HCT116 (cell line): Measurements from ENCODE around the gene KRT5. TPM values are rescaled to one million over a fixed set of nuclear protein-coding genes. Genes with fewer than 3 reads are reported as not detected.
"Not testable (repeated sequence)": the region's sequence is repeated elsewhere in the genome, so short reads cannot be mapped to it uniquely, and the experiment has no call there.

Experiments
- ATAC-seq: fragments of 200-7000 bp; cut with Tn5 transposase; 2 replicates; pipeline ENCODE4 v1.9.1; 2020; ENCODE audit warnings: mild to moderate bottlenecking, moderate library complexity
- BruUV-seq: library from RNA; stranded (reverse); fragments of 400-500 nt; replicated peaks from 2 replicates; lab custom pipeline; 2021; lab: Mats Ljungman, UMichigan
- CTCF ChIA-PET: fragments of 300-600 bp; sonication (Branson Sonifier 250); formaldehyde crosslinking; loops from one replicate; lab custom pipeline; 2021; ENCODE audit warnings: antibody characterized with exemption; lab: Charles Lee
- POLR2A ChIA-PET: fragments of 300-600, 350-600 bp; sonication (Branson Sonifier 250); formaldehyde crosslinking; loops from one replicate; lab custom pipeline; 2021; ENCODE audit warnings: antibody characterized with exemption; lab: Charles Lee
- RAD21 ChIA-PET, 2 experiments: fragments of 300-600 bp; sonication (Branson Sonifier 250); formaldehyde crosslinking; loops; one replicate each; lab custom pipeline; 2023; ENCODE audit warnings: low total read pairs in 2 of 2; ENCODE audit not compliant: uncharacterized antibody in 2 of 2, unreplicated experiment in 2 of 2, low non-redundant PET in 1 of 2; lab: Charles Lee
- DNase-seq: peaks from one replicate; pipeline ENCODE4 v3.0.0-alpha.2; 2010; ENCODE audit warnings: low read depth, low spot score
- H2AFZ ChIP-seq: fragments of 200-600 bp; shearing (Covaris generic), sonication (generic); 2 replicates; pipeline ENCODE4 v1.6.1; 2017; ENCODE audit warnings: low read depth, mixed run types, mixed read lengths, antibody characterized with exemption, low read length; ENCODE audit not compliant: poor library complexity, severe bottlenecking
- H3K27ac ChIP-seq: 2 replicates; pipeline ENCODE4 v1.5.1; 2012; ENCODE audit warnings: low read depth, low read length
- H3K27me3 ChIP-seq: fragments of 200-600 bp; sonication (generic); 2 replicates; pipeline ENCODE4 v1.6.1; 2016; ENCODE audit warnings: mixed run types, low read length, mixed read lengths; ENCODE audit not compliant: insufficient read depth
- H3K36me3 ChIP-seq, 2 experiments: fragments of 200-500 bp in 1 of 2; fragments of 200-600 bp in 1 of 2; sonication (Bioruptor generic) in 1 of 2; sonication (generic) in 1 of 2; 2 replicates each; pipeline versions ENCODE4 v1.5.1 to v1.6.1; 2014 to 2016; ENCODE audit warnings: low read length in 2 of 2, inconsistent platforms in 1 of 2, mixed read lengths in 1 of 2, mixed run types in 1 of 2; ENCODE audit not compliant: insufficient read depth in 2 of 2, control insufficient read depth in 1 of 2
- H3K4me1 ChIP-seq, 2 experiments: fragments of 200-600 bp in 1 of 2; sonication (generic) in 1 of 2; 2 replicates each; pipeline versions ENCODE4 v1.5.1 to v1.6.1; 2012 to 2017; ENCODE audit warnings: low read length in 2 of 2, inconsistent platforms in 1 of 2, mild to moderate bottlenecking in 1 of 2, mixed read lengths in 1 of 2, mixed run types in 1 of 2, moderate library complexity in 1 of 2; ENCODE audit not compliant: insufficient read depth in 2 of 2, control insufficient read depth in 1 of 2
- H3K4me2 ChIP-seq: fragments of 200-600 bp; sonication (generic); 2 replicates; pipeline ENCODE4 v1.6.1; 2017; ENCODE audit warnings: mixed run types, low read length, mixed read lengths
- H3K4me3 ChIP-seq, 2 experiments: fragments of 200-600 bp in 1 of 2; sonication (generic) in 1 of 2; replicated peaks in 1 of 2; 2 replicates each; pipeline ENCODE4 v1.5.1; 2011 to 2016; ENCODE audit warnings: low read length in 2 of 2, control low read depth in 1 of 2, low read depth in 1 of 2, mild to moderate bottlenecking in 1 of 2, mixed read lengths in 1 of 2, mixed run types in 1 of 2
- H3K79me2 ChIP-seq: fragments of 200-600 bp; sonication (generic); 2 replicates; pipeline ENCODE4 v1.6.1; 2017; ENCODE audit warnings: mild to moderate bottlenecking, mixed run types, low read length, moderate library complexity, mixed read lengths; ENCODE audit not compliant: insufficient read depth
- H3K9ac ChIP-seq: fragments of 200-600 bp; sonication (generic); 2 replicates; pipeline ENCODE4 v1.6.1; 2016; ENCODE audit warnings: low read length, mixed read lengths
- H3K9me2 ChIP-seq: fragments of 200-600 bp; sonication (generic), shearing (Covaris generic); 2 replicates; pipeline ENCODE4 v1.6.1; 2017; ENCODE audit warnings: mixed run types, mild to moderate bottlenecking, moderate library complexity; ENCODE audit not compliant: insufficient read depth
- H3K9me3 ChIP-seq, 2 experiments: fragments of 200-500 bp in 1 of 2; fragments of 200-600 bp in 1 of 2; sonication (Bioruptor generic) in 1 of 2; sonication (generic) in 1 of 2; 2 replicates each; pipeline ENCODE4 v1.6.1; 2014 to 2017; ENCODE audit warnings: low read length in 2 of 2, mixed read lengths in 2 of 2, inconsistent platforms in 1 of 2, low read depth in 1 of 2, mild to moderate bottlenecking in 1 of 2, mixed run types in 1 of 2, moderate library complexity in 1 of 2; ENCODE audit not compliant: control insufficient read depth in 1 of 2, insufficient read depth in 1 of 2
- H4K20me1 ChIP-seq: fragments of 200-600 bp; sonication (generic), shearing (Covaris generic); 2 replicates; pipeline ENCODE4 v1.6.1; 2017; ENCODE audit warnings: mixed run types, mild to moderate bottlenecking, moderate library complexity; ENCODE audit not compliant: insufficient read depth
- CBX3 ChIP-seq: IDR thresholded peaks from 2 replicates; pipeline ENCODE4 v1.6.1; 2012; ENCODE audit warnings: low read depth
- CEBPB ChIP-seq: IDR thresholded peaks from 2 replicates; pipeline ENCODE4 v1.6.1; 2012; ENCODE audit warnings: low read depth
- EGR1 ChIP-seq: IDR thresholded peaks from 2 replicates; pipeline ENCODE4 v1.6.1; 2012; ENCODE audit warnings: low read depth
- ELF1 ChIP-seq: IDR thresholded peaks from 2 replicates; pipeline ENCODE4 v1.6.1; 2012; ENCODE audit warnings: low read depth, borderline replicate concordance
- EZH2 ChIP-seq: fragments of 200-600 bp; sonication (generic); IDR thresholded peaks from 2 replicates; pipeline ENCODE4 v1.6.1; 2017; ENCODE audit warnings: antibody characterized with exemption, mixed run types
- FOSL1 ChIP-seq: IDR thresholded peaks from 2 replicates; pipeline ENCODE4 v1.6.1; 2012; ENCODE audit warnings: low read depth
- JUND ChIP-seq: IDR thresholded peaks from 2 replicates; pipeline ENCODE4 v1.6.1; 2012
- POLR2A ChIP-seq: IDR thresholded peaks from 2 replicates; pipeline ENCODE4 v1.7.0; 2011; ENCODE audit warnings: borderline replicate concordance; ENCODE audit not compliant: insufficient read depth, insufficient read length; ENCODE audit errors: extremely low read depth
- RAD21 ChIP-seq: IDR thresholded peaks from 2 replicates; pipeline ENCODE4 v1.6.1; 2012; ENCODE audit warnings: low read depth, mild to moderate bottlenecking
- SIN3A ChIP-seq: IDR thresholded peaks from 2 replicates; pipeline ENCODE4 v1.6.1; 2012; ENCODE audit warnings: low read depth
- SRF ChIP-seq: IDR thresholded peaks from 2 replicates; pipeline ENCODE4 v1.6.1; 2012; ENCODE audit warnings: low read depth
- TCF7L2 ChIP-seq: IDR thresholded peaks from 2 replicates; pipeline ENCODE4 v1.7.0; 2011; ENCODE audit warnings: borderline replicate concordance, inconsistent platforms; ENCODE audit not compliant: insufficient read depth, insufficient read length; ENCODE audit errors: extremely low read depth
- YY1 ChIP-seq: IDR thresholded peaks from 2 replicates; pipeline ENCODE4 v1.6.1; 2011; ENCODE audit warnings: low read length, low read depth, moderate library complexity, mild to moderate bottlenecking; ENCODE audit not compliant: insufficient replicate concordance; ENCODE audit errors: extremely low read depth
- ZFX ChIP-seq: fragments of 450-650 bp; IDR thresholded peaks from 2 replicates; pipeline ENCODE4 v1.6.1; 2017
- intact Hi-C: fragments of 100-400 bp; cut with micrococcal nuclease; formaldehyde crosslinking; loops from 2 replicates; pipeline ENCODE4 v1.10.0; 2022
- total RNA-seq: library from RNA; stranded (reverse); gene quantifications from one replicate; pipeline ENCODE4 v1.2.1, GENCODE V29; 2021; ENCODE audit not compliant: unreplicated experiment

KRT5 gene
- total RNA-seq, 1 experiment from 2014 or later = 0.44 TPM

GRCh38 chr12:52502877-52503276 lies 17.3 kb downstream of the KRT5 start:
- POLR2A ChIA-PET = no interaction called here
- CTCF ChIA-PET = no interaction called here
- Histone ChIP-seq H3K9me3 (no peaks in the 10 kb centered on the region), H3K9ac (no peak overlapping the region), H3K36me3 (no peaks in the 10 kb centered on the region), H3K27me3 (no peaks in the 10 kb centered on the region), H3K27ac (no peak overlapping the region), H2AFZ (peak overlapping the region; percentile 10), H4K20me1 (no peaks in the 10 kb centered on the region), H3K79me2 (no peaks in the 10 kb centered on the region), H3K4me1 (peaks cover 0 to 37% of the 10 kb centered on the region in 2 experiments; a peak in 3 of 4 replicates), H3K4me2 (no peak overlapping the region), H3K9me2 (no peaks in the 10 kb centered on the region), H3K4me3 (no peak overlapping the region)
- DNase-seq (no peak), ATAC-seq (no peak)
- RAD21 ChIA-PET = no interaction called here
- TF ChIP-seq FOSL1 (no peak), POLR2A (no peak), YY1 (no peak), ZFX (no peak), SRF (no peak), CEBPB (no peak), RAD21 (no peak), EGR1 (no peak), EZH2 (no peak), CBX3 (no peak), ELF1 (no peak), SIN3A (no peak), JUND (no peak)
- intact Hi-C loops = no loop called here
- no TSS peak for BruUV-seq

GRCh38 chr12:52501490-52501889 lies 18.7 kb downstream of the KRT5 start:
- no TSS peak for BruUV-seq
- Histone ChIP-seq H3K4me1 (peaks cover 11 to 44% of the 10 kb centered on the region in 2 experiments), H3K27ac (no peak overlapping the region), H2AFZ (no peak overlapping the region), H3K9ac (no peak overlapping the region), H4K20me1 (no peaks in the 10 kb centered on the region), H3K36me3 (no peaks in the 10 kb centered on the region), H3K27me3 (no peaks in the 10 kb centered on the region), H3K4me3 (no peak overlapping the region), H3K79me2 (no peaks in the 10 kb centered on the region), H3K4me2 (peak overlapping the region; percentile 16), H3K9me3 (no peaks in the 10 kb centered on the region), H3K9me2 (no peaks in the 10 kb centered on the region)
- intact Hi-C loops = no loop called here
- TF ChIP-seq POLR2A (no peak), SIN3A (no peak), TCF7L2 (no peak)
- ChIA-PET CTCF (no interaction called here), POLR2A (no interaction called here), RAD21 (no interaction called here)
- DNase-seq (no peak), ATAC-seq (no peak)

GRCh38 chr12:52500574-52500973 lies 19.6 kb downstream of the KRT5 start:
- CTCF ChIA-PET = interaction anchor here (1.2 kb wide), 1 partner anchor 370 kb away, joined by 5 read pairs; no protein-coding TSS in a partner anchor
- BruUV-seq, H3K4me2 ChIP-seq, DNase-seq, H3K27me3 ChIP-seq, H3K79me2 ChIP-seq, H3K27ac ChIP-seq, H3K9me2 ChIP-seq, ATAC-seq, H3K4me3 ChIP-seq, H3K9me3 ChIP-seq, H2AFZ ChIP-seq, POLR2A ChIA-PET, RAD21 ChIA-PET, intact Hi-C loops, H3K9ac ChIP-seq, H4K20me1 ChIP-seq, H3K36me3 ChIP-seq: not testable (repeated sequence)
- peaks cover 20 to 54% of the 10 kb centered on the region in 2 experiments for H3K4me1 ChIP-seq
